Fibroblast of skin of right biceps (primary cell): ENCODE results near the gene PHRF1.

Experiments used
- DNase-seq: peaks from one replicate; pipeline ENCODE4 v3.0.0-alpha.2; 2013

Gene PHRF1

DNA sequence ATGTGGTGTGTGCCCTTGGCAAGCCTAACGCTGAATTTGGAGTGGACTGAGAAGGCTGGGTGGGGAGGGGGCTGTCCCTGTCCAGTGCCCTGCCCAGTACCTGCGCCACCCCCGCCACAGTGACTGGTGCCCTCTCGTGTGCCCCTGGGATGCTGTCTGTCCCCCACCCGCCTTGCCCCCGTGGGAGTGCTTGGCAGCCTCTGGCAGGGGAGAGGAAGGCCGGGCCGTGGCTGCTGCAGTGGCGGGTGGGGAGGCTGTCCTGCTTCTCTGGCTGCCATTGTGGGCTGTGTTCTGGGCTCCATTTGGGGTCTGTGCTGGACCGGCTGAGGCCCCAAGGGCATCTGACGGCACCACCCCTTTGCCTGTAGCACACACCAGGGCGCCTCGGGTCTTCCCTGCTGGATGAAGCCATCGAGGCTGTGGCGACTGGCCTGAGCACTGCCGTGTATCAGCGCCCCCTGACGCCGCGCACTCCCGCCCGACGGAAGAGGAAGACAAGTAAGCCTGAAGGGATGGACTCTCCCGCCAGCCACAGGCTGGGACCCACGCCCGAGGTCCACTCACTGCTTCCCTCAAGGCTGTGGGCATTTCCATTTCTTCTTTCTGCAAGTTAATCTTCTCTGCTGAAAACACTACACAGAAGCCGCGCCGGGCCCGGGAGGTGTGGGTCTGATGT is 21.9 kb downstream of the PHRF1 start:
- no peak for DNase-seq

DNA sequence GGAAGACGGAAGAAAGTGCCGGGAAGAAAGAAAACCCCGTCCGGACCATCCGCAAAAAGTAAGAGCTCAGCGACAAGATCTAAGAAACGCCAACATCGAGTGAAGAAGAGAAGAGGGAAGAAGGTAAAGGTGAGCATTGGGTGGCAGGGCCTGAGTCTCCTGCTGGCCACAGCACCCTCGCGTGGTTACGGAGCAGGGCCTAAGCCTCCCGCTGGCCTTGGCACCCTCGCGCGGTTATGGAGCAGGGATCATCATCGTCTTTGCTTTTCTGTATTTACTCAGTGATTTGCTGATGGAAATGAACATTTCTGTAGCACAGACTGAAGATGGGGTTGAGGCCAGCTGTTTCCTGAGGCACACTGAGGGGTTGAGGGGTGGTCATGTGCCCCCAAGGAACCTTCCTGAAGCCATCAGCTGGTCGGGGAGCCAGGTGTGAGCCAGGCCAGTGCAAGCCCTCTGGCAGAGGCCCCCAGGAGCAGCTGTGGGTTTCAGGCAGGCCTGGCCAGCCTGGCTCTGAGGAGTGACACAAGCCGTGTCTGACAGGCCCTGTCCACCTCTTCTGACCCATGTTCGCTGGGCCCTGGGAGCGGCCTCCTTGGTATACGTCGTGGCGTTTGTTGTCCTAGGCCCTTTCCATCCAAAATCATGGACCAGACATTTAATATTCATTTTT is 25.4 kb downstream of the PHRF1 start:
- DNase-seq: no peak

DNA sequence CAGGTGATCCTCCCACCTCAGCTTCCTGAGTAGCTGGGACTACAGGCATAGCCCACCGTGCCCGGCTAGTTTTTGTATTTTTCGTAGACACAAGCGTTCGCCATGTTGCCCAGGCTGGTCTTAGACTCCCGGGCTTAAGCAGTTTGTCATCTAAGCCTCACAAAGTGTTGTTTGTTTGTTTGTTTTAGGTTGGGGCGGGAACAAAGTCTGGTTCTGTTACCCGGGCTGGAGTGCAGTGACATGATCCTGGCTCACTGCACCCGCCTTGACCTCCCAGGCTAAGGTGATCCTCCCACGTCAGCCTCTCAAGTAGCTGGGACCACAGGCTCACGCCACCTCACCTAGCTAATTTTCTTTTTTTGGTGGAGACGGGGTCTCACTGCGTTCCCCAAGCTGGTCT is 26.9 kb downstream of the PHRF1 start:
- DNase-seq: no peak

DNA sequence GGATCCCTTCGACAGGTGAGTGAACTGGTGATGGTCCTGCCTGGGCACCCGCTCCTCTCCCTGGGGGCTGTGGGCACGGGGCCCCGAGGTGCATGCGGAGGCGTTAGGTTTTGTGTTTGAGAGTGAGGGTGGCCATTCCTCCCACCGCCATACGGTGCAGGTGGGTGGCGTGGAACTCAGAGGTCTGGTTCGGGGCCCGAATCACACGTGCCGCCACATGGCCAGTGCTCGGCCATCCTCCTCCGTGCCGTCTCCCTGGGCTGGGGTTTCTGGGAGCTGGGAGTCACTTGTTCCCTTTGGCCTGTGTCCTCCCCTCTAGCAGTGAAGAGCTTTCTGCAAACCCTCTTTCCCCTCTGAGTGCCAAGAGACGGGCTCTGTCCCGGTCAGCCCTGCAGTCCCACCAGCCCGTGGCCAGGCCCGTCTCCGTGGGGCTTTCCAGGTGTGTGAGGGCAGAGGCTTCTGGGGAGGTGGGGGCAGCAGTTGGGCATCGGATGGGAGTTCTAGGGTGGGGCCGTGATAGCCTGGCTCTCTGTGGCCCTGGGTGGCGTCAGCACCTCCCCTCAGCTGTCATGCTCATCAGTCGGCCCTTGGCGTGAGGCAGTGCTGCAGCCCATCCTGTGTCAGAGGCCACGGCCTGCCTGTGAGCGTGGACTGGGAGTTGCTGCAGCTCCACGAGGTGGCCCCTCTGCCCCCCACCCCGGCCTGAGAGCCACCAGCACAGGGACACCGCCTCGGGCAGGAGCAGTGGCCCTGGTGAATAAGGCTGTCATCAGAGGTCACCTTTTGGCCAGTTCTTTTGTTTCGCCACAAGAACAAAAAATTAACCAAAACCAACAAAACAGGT is 29.2 kb downstream of the PHRF1 start:
- DNase-seq: no peak

DNA sequence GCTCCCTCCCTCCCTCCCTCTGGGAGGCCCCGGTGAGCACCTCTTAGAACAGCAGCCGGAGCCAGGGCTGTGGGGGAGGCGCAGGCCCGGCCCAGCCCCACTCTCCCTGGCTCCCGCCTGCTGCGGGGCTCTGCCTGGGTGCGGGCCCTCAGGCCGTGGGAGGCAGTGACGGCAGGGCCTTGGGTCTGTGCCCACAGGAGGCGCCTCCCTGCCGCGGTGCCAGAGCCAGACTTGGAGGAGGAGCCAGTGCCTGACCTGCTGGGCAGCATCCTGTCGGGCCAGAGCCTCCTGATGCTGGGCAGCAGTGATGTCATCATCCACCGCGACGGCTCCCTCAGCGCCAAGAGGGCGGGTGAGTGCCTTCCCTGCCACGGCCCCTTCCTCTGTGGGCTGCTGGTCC is 30.0 kb downstream of the PHRF1 start:
- no peak for DNase-seq

DNA sequence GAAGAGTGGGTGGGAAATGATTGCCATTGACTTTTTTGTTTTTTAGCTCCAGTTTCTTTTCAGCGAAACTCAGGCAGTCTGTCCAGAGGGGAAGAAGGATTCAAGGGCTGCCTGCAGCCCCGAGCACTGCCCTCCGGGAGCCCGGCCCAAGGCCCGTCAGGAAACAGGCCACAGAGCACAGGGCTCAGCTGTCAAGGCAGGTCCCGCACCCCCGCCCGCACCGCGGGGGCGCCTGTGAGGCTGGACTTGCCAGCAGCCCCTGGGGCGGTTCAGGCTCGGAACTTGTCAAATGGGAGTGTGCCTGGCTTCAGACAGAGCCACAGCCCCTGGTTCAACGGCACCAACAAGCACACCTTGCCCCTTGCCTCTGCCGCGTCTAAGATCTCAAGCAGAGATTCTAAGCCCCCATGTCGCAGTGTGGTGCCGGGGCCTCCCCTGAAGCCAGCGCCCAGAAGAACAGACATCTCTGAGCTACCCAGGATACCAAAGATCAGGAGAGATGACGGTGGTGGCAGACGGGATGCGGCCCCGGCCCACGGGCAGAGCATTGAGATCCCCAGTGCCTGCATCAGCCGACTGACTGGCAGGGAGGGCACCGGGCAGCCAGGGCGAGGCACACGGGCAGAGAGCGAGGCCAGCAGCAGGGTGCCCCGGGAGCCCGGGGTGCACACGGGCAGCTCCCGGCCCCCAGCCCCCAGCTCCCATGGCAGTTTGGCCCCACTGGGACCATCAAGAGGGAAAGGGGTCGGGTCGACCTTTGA is 30.9 kb downstream of the PHRF1 start:
- no peak for DNase-seq

DNA sequence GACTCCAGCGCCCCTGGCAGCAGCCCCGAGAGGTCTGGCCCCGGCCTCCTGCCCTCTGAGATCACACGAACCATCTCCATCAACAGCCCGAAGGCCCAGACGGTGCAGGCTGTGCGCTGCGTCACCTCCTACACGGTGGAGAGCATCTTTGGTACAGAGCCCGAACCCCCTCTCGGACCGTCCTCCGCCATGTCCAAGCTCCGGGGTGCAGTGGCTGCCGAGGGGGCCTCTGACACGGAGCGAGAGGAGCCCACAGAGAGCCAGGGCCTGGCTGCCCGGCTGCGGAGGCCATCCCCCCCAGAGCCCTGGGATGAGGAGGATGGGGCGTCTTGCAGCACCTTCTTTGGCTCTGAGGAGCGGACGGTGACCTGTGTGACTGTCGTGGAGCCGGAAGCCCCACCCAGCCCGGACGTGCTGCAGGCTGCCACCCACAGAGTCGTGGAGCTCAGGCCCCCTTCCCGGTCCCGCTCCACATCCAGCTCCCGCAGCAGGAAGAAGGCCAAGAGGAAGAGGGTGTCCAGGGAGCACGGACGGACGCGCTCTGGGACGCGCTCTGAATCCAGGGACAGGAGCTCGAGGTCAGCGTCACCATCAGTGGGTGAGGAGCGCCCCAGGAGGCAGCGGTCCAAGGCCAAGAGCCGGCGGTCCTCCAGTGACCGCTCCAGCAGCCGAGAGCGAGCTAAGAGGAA is 31.8 kb downstream of the PHRF1 start:
- no peak for DNase-seq

DNA sequence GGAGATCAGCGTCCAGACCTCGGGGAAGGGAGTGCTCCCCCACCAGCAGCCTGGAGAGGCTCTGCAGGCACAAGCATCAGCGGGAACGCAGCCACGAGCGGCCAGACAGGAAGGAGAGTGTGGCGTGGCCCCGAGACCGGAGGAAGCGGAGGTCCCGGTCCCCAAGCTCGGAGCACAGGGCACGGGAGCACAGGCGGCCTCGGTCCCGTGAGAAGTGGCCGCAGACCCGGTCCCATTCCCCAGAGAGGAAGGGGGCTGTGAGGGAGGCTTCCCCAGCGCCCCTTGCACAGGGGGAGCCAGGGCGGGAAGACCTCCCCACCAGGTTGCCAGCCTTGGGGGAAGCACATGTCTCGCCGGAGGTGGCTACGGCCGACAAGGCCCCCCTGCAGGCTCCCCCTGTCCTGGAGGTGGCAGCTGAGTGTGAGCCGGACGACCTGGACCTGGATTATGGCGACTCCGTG is 32.6 kb downstream of the PHRF1 start:
- DNase-seq: no peak

DNA sequence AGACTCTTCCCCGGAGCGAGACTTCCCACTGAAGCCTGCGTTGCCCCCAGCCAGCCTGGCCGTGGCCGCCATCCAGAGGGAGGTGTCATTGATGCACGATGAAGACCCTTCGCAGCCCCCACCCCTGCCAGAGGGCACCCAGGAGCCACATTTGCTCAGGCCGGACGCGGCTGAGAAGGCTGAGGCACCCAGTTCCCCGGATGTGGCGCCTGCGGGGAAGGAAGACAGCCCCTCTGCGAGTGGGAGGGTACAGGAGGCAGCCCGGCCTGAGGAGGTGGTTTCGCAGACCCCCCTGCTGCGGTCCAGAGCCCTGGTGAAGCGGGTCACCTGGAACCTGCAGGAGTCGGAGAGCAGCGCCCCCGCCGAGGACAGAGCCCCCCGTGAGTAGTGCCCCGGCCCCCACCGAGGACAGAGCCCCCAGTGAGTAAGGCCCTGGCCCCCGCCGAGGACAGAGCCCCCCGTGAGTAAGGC is 33.1 kb downstream of the PHRF1 start:
- DNase-seq: no peak

DNA sequence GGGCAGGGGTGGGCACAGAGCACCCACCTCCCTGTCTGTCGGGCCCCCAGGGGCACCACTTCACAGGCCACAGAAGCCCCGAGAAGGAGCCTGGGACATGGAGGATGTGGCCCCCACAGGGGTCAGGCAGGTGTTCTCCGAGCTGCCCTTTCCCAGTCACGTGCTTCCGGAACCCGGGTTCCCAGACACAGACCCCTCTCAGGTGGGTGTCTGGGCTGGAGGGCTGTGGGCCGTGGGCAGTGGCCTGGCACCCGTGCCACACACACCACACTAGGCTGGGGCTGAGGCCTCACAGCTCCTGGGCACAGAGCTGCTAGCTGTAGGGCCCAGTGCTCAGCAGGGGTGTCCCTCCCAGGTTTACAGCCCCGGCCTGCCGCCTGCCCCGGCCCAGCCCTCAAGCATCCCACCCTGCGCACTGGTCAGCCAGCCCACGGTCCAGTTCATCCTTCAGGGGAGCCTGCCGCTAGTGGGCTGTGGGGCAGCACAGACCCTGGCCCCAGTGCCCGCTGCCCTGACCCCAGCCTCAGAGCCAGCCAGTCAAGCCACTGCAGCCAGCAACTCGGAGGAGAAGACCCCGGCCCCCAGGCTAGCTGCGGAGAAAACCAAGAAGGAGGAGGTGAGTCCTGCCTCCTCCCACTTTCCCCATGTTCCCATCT is 34.0 kb downstream of the PHRF1 start:
- no peak for DNase-seq

DNA sequence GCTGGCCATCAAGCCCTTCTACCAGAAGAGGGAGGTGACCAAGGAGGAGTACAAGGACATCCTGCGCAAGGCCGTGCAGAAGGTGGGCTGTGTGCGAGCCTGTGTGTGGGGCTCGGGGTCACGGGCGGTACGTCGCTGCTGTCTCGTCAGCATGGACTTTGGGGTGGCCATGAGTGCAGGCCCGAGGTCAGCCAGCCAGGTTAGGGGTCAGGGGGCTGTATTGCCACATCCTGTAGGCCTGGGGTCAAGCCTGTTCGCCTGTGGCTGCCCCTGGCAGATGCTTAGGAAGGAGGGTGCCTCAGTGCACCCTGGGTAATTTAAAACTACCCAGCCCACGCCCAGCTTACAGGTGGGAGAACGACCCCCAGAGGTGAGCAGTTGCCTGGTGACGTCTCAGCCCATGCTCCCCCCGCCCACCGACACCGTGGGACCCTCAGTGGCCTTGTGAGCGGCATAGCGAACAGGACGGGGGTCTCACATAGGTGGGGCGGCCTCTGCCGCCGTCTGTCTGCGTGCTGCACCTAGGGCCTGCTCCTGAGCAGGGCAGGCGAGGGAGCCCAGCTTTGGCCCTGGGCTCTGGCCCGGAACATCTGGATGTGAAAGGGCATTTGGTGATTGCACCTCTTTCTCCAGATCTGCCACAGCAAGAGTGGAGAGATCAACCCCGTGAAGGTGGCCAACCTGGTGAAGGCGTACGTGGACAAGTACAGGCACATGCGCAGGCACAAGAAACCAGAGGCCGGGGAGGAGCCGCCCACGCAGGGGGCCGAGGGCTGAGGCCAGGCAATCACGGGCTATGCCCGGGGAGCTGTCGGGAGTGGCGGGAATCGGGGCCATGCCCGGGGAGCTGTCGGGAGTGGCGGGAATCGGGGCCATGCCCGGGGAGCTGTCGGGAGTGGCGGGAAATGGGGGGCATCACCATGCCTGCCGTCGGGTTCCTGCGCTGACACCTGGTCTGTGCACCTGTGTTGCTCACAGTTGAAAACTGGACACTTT is 35.0 kb downstream of the PHRF1 start:
- DNase-seq: no peak

DNA sequence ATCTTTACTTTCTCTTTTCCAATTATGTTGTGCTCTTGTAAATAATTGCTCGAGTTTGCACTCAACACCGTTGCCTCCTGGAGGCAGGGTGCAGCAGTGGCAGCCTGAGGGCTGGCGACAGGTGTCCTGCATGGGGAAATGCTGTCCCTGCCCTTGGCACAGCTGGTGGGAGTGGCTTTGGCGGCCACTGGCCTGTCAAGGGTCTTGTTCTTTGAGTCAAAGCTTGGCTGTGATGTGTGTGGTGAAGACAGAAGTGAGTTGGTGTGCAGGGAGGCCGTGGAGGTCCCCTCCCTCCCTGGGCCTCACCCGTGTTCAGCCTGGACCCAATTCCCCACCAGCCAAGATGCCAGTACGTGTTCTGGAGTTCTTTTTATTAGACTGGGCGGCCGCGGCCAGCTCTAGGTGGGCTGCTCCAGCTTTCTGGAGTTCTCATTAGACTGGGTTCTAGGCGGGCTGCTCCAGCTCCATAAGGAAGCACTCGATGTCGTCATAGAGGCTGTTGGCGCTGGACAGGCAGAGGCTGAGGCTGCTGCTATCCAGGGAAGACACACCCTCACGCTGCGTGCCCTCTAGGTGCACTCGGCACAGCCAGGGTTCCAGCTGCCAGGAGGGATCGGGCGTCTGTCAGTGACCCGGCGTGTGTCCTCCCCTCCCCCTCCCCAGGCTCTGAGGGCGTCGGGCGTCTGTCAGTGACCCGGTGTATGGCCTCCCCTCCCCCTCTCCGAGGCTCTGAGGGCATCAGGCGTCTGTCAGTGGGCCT is 36.1 kb downstream of the PHRF1 start:
- no peak for DNase-seq

DNA sequence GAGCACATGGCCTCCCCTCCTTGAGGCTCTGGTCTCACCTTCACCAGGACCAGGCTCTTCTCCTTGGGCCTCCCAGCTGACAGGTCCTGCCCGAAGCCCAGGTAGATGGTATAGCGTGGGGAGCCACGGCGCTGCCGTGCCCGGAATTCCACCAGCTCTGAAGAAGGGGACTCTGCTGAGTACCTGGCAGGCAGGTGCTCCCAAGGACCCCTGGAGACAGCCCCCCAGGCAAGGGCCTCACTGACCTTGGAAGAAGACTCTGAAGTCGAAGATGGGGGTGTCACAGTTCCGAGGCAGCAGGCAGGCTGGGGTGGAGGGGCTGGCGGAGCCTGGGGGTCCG is 36.7 kb downstream of the PHRF1 start:
- no peak for DNase-seq

DNA sequence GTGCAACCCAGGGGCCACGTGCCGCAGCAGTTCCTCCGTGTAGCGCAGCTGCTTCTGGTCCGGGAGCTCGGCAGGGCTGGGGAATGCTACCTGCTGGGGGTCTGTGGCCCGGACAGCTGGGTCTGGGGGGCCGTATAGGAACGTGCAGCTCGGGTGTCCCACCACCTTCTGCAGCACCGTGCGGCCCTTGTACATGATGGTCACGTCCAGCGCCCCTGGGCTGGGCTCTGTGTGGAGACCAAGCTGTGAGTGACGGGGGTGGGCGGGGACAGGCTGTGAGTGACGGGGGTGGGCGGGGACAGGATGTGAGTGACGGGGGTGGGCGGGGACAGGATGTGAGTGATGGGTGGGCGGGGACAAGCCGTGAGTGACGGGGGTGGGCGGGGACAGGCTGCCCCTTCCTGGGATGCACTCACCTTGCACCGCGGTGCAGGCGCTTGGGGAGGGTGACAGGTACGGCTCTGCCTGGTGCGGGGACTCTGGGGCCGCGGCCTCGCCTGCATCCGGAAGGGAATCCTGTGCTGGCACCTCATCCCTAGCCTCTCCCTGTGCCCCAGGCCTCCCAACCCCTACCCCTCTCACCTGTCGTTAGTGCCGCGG is 37.2 kb downstream of the PHRF1 start:
- peak; percentile 61 for DNase-seq

DNA sequence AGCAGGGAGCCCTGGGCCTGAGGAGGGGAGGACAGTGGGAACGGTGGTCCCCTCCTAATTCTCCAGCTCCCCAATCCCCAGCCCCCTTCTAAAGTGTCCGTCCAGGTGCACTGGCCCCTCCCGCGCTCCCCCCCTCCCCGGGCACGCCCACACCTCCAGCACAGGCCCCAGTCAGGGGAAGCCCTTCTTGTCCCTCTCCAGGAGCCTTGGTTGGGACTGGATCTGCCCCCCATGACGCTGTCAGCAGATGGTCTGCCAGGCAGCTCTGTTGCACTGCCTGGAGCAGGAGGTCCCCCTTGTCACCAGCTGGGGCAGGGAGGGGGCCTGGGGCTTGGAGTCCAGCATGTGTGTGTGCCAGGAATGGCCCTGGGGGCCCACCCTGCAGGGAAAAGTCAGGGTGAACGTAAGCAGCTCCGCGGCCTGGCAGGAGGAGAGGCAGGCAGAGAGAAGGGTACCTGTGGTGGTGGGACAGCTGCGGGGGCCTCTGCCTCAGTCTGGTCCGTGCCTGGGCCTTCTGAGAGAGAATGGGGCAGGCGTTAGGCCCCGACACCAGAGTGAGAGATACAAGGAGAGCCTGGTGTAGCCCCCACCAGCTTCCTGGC is 37.9 kb downstream of the PHRF1 start:
- DNase-seq: no peak

DNA sequence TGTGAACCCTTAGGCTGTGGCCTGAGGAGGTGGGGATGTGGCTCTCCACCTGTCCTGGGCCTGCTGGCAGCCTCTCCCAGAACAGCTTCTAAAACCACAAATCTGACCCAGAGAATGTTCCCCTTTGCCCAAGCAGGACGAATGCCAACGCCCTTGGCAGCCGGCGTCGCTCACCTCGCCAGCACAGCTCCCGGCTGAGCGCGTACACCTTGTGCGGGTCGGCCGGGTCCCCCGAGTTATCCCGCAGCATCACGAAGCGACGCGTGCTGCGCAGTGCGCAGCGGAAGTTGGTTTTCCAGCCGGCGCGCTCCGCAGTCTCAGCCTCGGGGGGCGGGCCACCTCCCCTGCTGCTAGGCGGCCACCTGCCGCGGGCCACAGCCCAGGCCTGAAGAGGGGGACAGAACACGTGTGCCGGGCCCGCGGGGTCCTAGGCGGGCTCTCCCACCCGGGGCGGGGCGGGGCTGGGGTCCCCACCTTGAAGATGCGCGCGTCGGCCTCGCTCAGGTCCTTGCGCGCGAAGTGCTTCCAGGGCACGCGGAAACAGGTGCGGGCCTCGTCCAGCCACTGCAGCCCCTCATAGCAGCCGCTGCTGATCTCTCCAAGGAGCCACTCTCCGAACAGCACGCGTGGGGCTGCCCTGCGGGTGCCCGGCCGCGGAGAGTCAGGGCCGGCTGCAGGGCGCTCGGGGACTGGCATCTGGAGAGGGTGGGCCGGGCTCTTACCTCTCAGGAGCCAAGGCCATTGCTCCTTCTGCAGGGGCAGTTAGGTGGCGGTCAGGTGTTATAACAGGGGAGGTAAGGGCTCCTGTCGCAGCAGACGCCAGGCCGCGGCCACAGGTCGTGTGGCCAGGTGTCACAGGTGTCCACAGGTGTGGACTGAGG is 38.6 kb downstream of the PHRF1 start:
- no peak for DNase-seq

DNA sequence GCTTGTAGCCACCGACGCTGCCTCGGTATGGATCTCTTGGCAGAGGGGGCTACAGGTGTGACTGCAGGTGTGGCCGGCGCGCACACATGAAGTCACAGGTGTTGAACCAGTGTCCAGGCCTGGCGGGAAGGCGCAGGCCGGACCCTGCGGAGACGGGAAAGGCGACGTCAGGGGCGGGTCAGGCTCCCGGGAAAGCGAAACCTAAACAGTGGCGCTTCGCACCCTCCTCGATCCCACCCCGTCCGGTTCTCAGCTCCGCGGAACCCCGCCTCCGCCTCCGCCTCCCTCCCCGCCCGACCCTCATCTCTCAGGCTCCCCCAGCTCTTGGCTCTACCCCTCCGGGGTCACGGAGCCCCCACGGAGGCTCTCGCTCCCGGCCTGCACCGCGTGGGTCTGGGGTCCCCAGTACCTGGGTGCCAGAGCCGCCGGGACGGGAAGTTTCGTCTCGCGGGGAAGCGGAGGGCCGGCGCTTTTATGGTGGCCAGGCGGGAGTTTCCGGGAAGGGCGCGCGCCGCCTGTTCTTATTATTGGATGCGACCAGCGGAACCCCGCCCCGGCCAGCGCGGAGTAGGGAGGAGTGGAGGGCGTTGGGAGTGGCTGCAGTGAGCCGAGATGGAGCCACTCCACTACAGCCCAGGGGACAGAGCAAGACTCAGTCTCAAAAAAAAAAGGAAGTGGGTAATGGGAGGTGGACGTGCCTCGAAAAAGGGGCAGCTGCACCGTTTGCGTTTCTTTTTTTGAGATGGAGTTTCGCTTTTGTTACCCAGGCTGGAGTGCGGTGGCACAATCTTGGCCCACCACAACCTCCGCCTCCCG is 39.4 kb downstream of the PHRF1 start, which contains the start of gene IRF7:
Gene IRF7, minus strand, starts transcription at position 447 of the 816 bp plus-strand sequence. CDS start 586 bp downstream, outside the sequence.
- DNase-seq: peak; percentile 90
